HCT116 (cell line): Measurements from ENCODE around the gene IP6K3. TPM values are rescaled to one million over a fixed set of nuclear protein-coding genes. Genes with fewer than 3 reads are reported as not detected.

Experiments used
- ATAC-seq: fragments of 200-7000 bp; cut with Tn5 transposase; 2 replicates; pipeline ENCODE4 v1.9.1; 2020; ENCODE audit warnings: mild to moderate bottlenecking, moderate library complexity
- BruUV-seq: library from RNA; stranded (reverse); fragments of 400-500 nt; replicated peaks from 2 replicates; lab custom pipeline; 2021; lab: Mats Ljungman, UMichigan
- CTCF ChIA-PET: fragments of 300-600 bp; sonication (Branson Sonifier 250); formaldehyde crosslinking; loops from one replicate; lab custom pipeline; 2021; ENCODE audit warnings: antibody characterized with exemption; lab: Charles Lee
- POLR2A ChIA-PET: fragments of 300-600, 350-600 bp; sonication (Branson Sonifier 250); formaldehyde crosslinking; loops from one replicate; lab custom pipeline; 2021; ENCODE audit warnings: antibody characterized with exemption; lab: Charles Lee
- RAD21 ChIA-PET, 2 experiments: fragments of 300-600 bp; sonication (Branson Sonifier 250); formaldehyde crosslinking; loops; one replicate each; lab custom pipeline; 2023; ENCODE audit warnings: low total read pairs in 2 of 2; ENCODE audit not compliant: uncharacterized antibody in 2 of 2, unreplicated experiment in 2 of 2, low non-redundant PET in 1 of 2; lab: Charles Lee
- DNase-seq: peaks from one replicate; pipeline ENCODE4 v3.0.0-alpha.2; 2010; ENCODE audit warnings: low read depth, low spot score
- H2AFZ ChIP-seq: fragments of 200-600 bp; shearing (Covaris generic), sonication (generic); 2 replicates; pipeline ENCODE4 v1.6.1; 2017; ENCODE audit warnings: low read depth, mixed run types, mixed read lengths, antibody characterized with exemption, low read length; ENCODE audit not compliant: poor library complexity, severe bottlenecking
- H3K27ac ChIP-seq: 2 replicates; pipeline ENCODE4 v1.5.1; 2012; ENCODE audit warnings: low read depth, low read length
- H3K27me3 ChIP-seq: fragments of 200-600 bp; sonication (generic); 2 replicates; pipeline ENCODE4 v1.6.1; 2016; ENCODE audit warnings: mixed run types, low read length, mixed read lengths; ENCODE audit not compliant: insufficient read depth
- H3K36me3 ChIP-seq, 2 experiments: fragments of 200-500 bp in 1 of 2; fragments of 200-600 bp in 1 of 2; sonication (Bioruptor generic) in 1 of 2; sonication (generic) in 1 of 2; 2 replicates each; pipeline versions ENCODE4 v1.5.1 to v1.6.1; 2014 to 2016; ENCODE audit warnings: low read length in 2 of 2, inconsistent platforms in 1 of 2, mixed read lengths in 1 of 2, mixed run types in 1 of 2; ENCODE audit not compliant: insufficient read depth in 2 of 2, control insufficient read depth in 1 of 2
- H3K4me1 ChIP-seq, 2 experiments: fragments of 200-600 bp in 1 of 2; sonication (generic) in 1 of 2; 2 replicates each; pipeline versions ENCODE4 v1.5.1 to v1.6.1; 2012 to 2017; ENCODE audit warnings: low read length in 2 of 2, inconsistent platforms in 1 of 2, mild to moderate bottlenecking in 1 of 2, mixed read lengths in 1 of 2, mixed run types in 1 of 2, moderate library complexity in 1 of 2; ENCODE audit not compliant: insufficient read depth in 2 of 2, control insufficient read depth in 1 of 2
- H3K4me2 ChIP-seq: fragments of 200-600 bp; sonication (generic); 2 replicates; pipeline ENCODE4 v1.6.1; 2017; ENCODE audit warnings: mixed run types, low read length, mixed read lengths
- H3K4me3 ChIP-seq, 2 experiments: fragments of 200-600 bp in 1 of 2; sonication (generic) in 1 of 2; replicated peaks in 1 of 2; 2 replicates each; pipeline ENCODE4 v1.5.1; 2011 to 2016; ENCODE audit warnings: low read length in 2 of 2, control low read depth in 1 of 2, low read depth in 1 of 2, mild to moderate bottlenecking in 1 of 2, mixed read lengths in 1 of 2, mixed run types in 1 of 2
- H3K79me2 ChIP-seq: fragments of 200-600 bp; sonication (generic); 2 replicates; pipeline ENCODE4 v1.6.1; 2017; ENCODE audit warnings: mild to moderate bottlenecking, mixed run types, low read length, moderate library complexity, mixed read lengths; ENCODE audit not compliant: insufficient read depth
- H3K9ac ChIP-seq: fragments of 200-600 bp; sonication (generic); 2 replicates; pipeline ENCODE4 v1.6.1; 2016; ENCODE audit warnings: low read length, mixed read lengths
- H3K9me2 ChIP-seq: fragments of 200-600 bp; sonication (generic), shearing (Covaris generic); 2 replicates; pipeline ENCODE4 v1.6.1; 2017; ENCODE audit warnings: mixed run types, mild to moderate bottlenecking, moderate library complexity; ENCODE audit not compliant: insufficient read depth
- H3K9me3 ChIP-seq, 2 experiments: fragments of 200-500 bp in 1 of 2; fragments of 200-600 bp in 1 of 2; sonication (Bioruptor generic) in 1 of 2; sonication (generic) in 1 of 2; 2 replicates each; pipeline ENCODE4 v1.6.1; 2014 to 2017; ENCODE audit warnings: low read length in 2 of 2, mixed read lengths in 2 of 2, inconsistent platforms in 1 of 2, low read depth in 1 of 2, mild to moderate bottlenecking in 1 of 2, mixed run types in 1 of 2, moderate library complexity in 1 of 2; ENCODE audit not compliant: control insufficient read depth in 1 of 2, insufficient read depth in 1 of 2
- H4K20me1 ChIP-seq: fragments of 200-600 bp; sonication (generic), shearing (Covaris generic); 2 replicates; pipeline ENCODE4 v1.6.1; 2017; ENCODE audit warnings: mixed run types, mild to moderate bottlenecking, moderate library complexity; ENCODE audit not compliant: insufficient read depth
- EZH2phosphoT487 ChIP-seq: fragments of 200-600 bp; IDR thresholded peaks from 2 replicates; pipeline ENCODE4 v1.6.1; 2018; ENCODE audit warnings: antibody characterized with exemption, borderline replicate concordance
- RAD21 ChIP-seq: IDR thresholded peaks from 2 replicates; pipeline ENCODE4 v1.6.1; 2012; ENCODE audit warnings: low read depth, mild to moderate bottlenecking
- YY1 ChIP-seq: IDR thresholded peaks from 2 replicates; pipeline ENCODE4 v1.6.1; 2011; ENCODE audit warnings: low read length, low read depth, moderate library complexity, mild to moderate bottlenecking; ENCODE audit not compliant: insufficient replicate concordance; ENCODE audit errors: extremely low read depth
- intact Hi-C: fragments of 100-400 bp; cut with micrococcal nuclease; formaldehyde crosslinking; loops from 2 replicates; pipeline ENCODE4 v1.10.0; 2022
- total RNA-seq: library from RNA; stranded (reverse); gene quantifications from one replicate; pipeline ENCODE4 v1.2.1, GENCODE V29; 2021; ENCODE audit not compliant: unreplicated experiment
- TF ChIP-seq, protein P1 (sequence below): IDR thresholded peaks from 2 replicates; pipeline ENCODE4 v1.6.1; 2012

Gene IP6K3
- total RNA-seq, 1 experiment from 2014 or later = not detected

DNA sequence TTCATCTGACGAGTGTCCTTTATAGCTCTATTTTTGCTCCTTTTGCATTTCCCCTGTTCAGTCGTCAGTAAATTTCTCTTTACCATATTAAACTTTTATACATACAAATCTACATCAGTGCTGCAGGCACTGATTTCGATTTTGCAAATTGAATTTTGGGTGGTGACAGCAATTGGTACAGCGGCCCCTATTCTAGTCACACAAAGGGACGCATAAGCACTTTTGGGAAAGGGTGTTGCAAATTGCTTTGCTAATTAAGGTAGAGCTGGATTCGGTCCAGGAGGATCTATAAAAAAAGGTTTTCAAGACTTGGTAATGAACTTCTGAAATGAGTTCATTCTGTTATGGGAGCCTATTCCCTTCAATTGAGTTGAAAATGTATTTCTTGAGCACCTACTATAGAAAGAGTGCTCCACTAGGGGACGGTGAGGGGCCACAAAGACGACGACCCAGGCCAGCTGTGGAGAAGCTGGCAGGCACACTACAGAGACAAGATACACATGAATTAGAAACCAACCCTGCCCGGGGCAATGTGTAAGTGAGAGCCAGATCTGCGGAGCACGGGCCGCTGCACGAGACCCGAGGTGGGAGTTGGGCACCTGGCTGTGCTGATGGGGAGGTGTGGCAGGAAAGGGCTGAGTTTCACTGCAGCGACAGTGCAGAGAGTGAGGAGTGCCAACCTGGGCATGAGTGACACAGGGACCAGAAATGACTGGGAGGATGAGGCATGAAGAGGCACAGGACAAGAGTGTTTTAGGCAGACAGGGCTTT lies 40.6 kb downstream of the IP6K3 start:
- no peak for DNase-seq
- TF ChIP-seq YY1 (no peak), EZH2phosphoT487 (no peak)
- TF ChIP-seq, all 23 proteins: peak for 0
- ChIA-PET CTCF (no interaction called here), POLR2A (no interaction called here), RAD21 (no interaction called here)
- BruUV-seq = no TSS peak
- no peaks in the 10 kb centered on the region for H3K27me3 ChIP-seq
- no peak for ATAC-seq
- intact Hi-C loops = no loop called here
- H3K4me3 ChIP-seq = no peak overlapping the region
- no peak overlapping the region for H3K4me2 ChIP-seq
- no peaks in the 10 kb centered on the region for H4K20me1 ChIP-seq
- no peaks in the 10 kb centered on the region for H3K9me2 ChIP-seq
- no peak overlapping the region for H3K27ac ChIP-seq
- H3K4me1 ChIP-seq = peaks cover 5 to 13% of the 10 kb centered on the region in 2 experiments; a peak in 3 of 4 replicates
- H3K79me2 ChIP-seq = peaks cover 45% of the 10 kb centered on the region
- no peak overlapping the region for H2AFZ ChIP-seq
- no peaks in the 10 kb centered on the region for H3K9me3 ChIP-seq
- peaks cover 2 to 43% of the 10 kb centered on the region in 2 experiments; a peak in 3 of 4 replicates for H3K36me3 ChIP-seq
- no peak overlapping the region for H3K9ac ChIP-seq

DNA sequence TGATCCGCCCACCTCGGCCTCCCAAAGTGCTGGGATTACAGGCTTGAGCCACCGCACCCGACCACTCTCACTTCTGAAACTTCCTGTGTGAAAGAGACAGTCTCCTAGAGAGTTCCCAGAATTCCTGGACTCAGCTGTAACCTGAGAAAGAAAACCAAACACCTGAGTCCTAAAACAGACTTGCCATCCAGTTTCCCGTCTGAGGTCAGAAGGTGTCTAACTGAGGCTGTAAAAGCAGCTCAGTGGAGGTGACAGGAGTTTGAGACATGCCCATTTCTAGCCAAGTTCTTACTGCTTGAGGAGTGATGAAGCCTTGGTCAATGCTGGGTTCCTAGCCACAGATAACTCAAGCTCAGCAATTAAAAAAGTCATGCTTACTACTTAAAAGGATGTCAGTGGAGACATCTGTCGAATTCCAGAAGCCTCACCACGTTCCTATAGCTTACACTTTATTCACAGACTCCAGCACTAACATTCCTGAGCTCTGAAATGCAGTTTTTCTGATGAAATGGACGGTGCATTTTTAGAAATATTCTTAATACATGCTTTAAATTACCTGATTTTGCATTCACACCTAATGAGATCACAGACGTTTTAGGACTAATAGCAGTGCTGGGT lies 41.3 kb downstream of the IP6K3 start:
- peaks cover 37% of the 10 kb centered on the region for H3K79me2 ChIP-seq
- no peak overlapping the region for H3K4me3 ChIP-seq
- ChIA-PET CTCF (no interaction called here), RAD21 (no interaction called here), POLR2A (no interaction called here)
- H3K4me1 ChIP-seq = peaks cover 1 to 11% of the 10 kb centered on the region in 2 experiments; a peak in 3 of 4 replicates
- no peaks in the 10 kb centered on the region for H4K20me1 ChIP-seq
- H3K36me3 ChIP-seq = peaks cover 2 to 48% of the 10 kb centered on the region in 2 experiments; a peak in 3 of 4 replicates
- no peak overlapping the region for H3K27ac ChIP-seq
- no peak overlapping the region for H2AFZ ChIP-seq
- H3K9me2 ChIP-seq = no peaks in the 10 kb centered on the region
- intact Hi-C loops = no loop called here
- DNase-seq (no peak), ATAC-seq (no peak)
- no peak overlapping the region for H3K4me2 ChIP-seq
- no peak for TF ChIP-seq RAD21
- TF ChIP-seq, protein P1, sequence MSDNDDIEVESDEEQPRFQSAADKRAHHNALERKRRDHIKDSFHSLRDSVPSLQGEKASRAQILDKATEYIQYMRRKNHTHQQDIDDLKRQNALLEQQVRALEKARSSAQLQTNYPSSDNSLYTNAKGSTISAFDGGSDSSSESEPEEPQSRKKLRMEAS = no peak
- no peaks in the 10 kb centered on the region for H3K27me3 ChIP-seq
- H3K9me3 ChIP-seq = no peaks in the 10 kb centered on the region
- BruUV-seq = no TSS peak
- H3K9ac ChIP-seq = no peak overlapping the region
